Measurements from ENCODE around the gene TRDN.
"Not testable (repeated sequence)": the region's sequence is repeated elsewhere in the genome, so short reads cannot be mapped to it uniquely, and the experiment has no call there.

TRDN gene

DNA sequence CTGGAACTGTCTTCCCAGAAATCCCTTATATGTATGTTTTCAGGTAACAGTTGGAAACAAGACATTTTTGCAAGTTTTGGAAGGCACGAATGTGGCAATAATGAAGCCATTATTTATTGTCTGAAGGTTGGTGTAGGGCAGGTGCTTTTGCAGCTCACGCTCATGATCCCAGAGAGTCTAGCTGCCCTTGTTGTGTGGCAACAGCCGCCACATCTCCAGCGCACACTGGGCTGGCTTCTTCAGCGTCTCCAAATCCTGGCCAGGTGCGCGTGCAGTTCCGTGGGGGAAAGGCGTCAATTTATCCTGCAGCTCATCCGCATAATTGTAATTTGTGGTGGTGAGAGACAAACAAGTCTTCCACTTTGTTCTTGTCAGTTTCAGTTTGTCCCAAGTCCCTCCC lies 71.2 kb downstream of the TRDN start:
- TF ChIP-seq, protein P1, sequence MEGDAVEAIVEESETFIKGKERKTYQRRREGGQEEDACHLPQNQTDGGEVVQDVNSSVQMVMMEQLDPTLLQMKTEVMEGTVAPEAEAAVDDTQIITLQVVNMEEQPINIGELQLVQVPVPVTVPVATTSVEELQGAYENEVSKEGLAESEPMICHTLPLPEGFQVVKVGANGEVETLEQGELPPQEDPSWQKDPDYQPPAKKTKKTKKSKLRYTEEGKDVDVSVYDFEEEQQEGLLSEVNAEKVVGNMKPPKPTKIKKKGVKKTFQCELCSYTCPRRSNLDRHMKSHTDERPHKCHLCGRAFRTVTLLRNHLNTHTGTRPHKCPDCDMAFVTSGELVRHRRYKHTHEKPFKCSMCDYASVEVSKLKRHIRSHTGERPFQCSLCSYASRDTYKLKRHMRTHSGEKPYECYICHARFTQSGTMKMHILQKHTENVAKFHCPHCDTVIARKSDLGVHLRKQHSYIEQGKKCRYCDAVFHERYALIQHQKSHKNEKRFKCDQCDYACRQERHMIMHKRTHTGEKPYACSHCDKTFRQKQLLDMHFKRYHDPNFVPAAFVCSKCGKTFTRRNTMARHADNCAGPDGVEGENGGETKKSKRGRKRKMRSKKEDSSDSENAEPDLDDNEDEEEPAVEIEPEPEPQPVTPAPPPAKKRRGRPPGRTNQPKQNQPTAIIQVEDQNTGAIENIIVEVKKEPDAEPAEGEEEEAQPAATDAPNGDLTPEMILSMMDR (IDR thresholded peaks at IDR 0.05; ENCODE audit: control insufficient read depth, extremely low read depth, insufficient read depth) = no peak
- no peak for DNase-seq (ENCODE audit: low read depth)
- no peak overlapping the region for H3K4me3 ChIP-seq (ENCODE audit: low read depth, low read length)

DNA sequence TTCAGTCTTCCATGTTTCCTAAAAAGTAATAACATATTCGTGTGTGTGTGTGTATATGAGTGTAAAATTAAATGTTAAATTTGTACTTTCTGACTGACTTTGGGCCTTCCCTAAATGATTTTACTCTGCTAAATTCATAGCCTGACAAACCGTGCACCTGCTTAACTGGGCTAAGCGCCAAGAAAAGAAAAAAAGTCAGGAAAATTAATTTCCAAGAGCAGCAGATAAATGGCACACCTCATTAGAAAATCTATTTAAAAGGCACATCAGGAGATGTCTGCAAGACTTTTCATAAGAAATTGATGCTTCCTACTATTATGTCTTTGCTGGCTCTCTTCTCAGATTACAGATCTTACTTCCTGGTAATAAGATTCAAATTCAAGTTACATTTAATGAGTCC lies 72.4 kb downstream of the TRDN start:
- no peak for DNase-seq (ENCODE audit: low read depth)
- H3K4me3 ChIP-seq (ENCODE audit: low read depth, low read length) = no peak overlapping the region
- TF ChIP-seq, protein P1 (IDR thresholded peaks at IDR 0.05; ENCODE audit: control insufficient read depth, extremely low read depth, insufficient read depth) = no peak

DNA sequence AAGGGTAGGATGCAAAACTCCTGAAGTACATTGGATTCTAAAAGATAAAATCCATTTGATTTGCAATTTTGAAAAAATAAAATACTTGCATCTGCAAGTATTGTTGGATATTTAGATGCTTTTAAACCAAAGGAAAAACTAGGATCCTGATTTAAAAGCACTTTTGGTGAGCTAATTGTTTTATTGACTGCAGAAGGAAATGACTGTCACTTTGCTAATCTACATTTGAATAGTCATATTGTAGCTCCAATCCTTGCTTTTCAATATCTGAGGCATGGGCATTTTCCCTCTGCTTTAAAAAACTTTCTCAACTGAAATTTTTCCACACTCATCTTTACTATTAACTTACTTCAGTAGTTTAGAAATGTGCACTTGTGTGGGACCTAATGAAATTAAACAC lies 74.1 kb downstream of the TRDN start:
- no peak for DNase-seq (ENCODE audit: low read depth)

DNA sequence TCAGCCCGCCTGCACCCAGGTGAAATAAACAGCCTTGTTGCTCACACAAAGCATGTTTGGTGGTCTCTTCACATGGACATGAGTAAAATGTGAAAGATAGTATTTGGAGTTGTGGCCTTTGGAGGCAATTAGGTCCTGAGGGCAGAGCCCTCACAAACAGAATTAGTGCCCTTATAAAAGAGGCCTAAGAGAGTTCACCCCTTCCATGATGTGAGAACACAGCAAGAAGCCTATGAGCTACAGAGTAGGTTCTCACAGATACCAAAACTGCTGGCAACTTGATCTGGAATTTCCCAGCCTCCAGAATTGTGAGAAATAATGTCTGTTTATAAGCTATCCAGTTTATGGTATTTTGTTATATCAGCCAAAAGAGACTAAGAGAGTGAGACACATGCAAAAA lies 74.5 kb downstream of the TRDN start:
- no peak overlapping the region for H3K4me3 ChIP-seq (ENCODE audit: low read depth, low read length)
- TF ChIP-seq, protein P1 (IDR thresholded peaks at IDR 0.05; ENCODE audit: control insufficient read depth, extremely low read depth, insufficient read depth) = no peak
- no peak for DNase-seq (ENCODE audit: low read depth)

More for the DNA sequence above, 74.1 kb downstream of the TRDN start:
- H3K4me3 ChIP-seq (ENCODE audit: low read depth, low read length) = no peak overlapping the region
- TF ChIP-seq, protein P1 (IDR thresholded peaks at IDR 0.05; ENCODE audit: control insufficient read depth, extremely low read depth, insufficient read depth) = no peak

DNA sequence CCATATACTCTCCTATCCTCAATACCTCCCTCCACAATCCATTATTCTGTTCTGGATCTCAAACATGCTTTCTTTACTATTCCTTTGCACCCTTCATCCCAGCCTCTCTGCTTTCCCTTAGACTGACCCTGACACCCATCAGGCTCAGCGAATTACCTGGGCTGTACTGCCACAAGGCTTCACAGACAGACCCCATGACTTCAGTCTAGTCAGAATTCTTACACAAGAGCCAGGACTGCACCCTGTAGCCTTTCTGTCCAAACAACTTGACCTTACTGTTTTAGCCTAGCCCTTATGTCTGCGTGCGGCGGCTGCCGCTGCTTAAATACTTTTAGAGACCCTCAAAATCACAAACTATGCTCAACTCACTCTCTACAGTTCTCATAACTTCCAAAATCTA lies 76.9 kb downstream of the TRDN start:
- not testable (repeated sequence) for H3K4me3 ChIP-seq (ENCODE audit: low read depth, low read length); DNase-seq (ENCODE audit: low read depth)

DNA sequence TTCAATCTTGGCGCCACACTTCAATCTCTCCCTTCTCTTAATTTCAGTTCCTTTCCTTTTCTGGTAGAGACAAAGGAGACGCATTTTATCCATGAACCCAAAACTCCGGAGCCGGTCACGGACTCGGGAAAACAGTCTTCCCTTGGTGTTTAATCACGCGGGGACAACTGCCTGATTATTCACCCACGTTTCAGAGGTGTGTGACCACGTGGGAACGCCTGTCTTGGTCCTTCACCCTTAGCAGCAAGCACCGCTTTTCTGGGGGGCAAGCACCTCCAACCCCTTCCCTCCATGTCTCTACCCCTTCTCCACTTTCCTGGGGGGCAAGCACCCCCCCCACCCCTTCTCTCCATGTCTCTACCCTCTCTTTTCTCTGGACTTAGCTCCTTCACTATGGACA lies 79.3 kb downstream of the TRDN start:
- DNase-seq (ENCODE audit: low read depth); H3K4me3 ChIP-seq (ENCODE audit: low read depth, low read length): not testable (repeated sequence)

DNA sequence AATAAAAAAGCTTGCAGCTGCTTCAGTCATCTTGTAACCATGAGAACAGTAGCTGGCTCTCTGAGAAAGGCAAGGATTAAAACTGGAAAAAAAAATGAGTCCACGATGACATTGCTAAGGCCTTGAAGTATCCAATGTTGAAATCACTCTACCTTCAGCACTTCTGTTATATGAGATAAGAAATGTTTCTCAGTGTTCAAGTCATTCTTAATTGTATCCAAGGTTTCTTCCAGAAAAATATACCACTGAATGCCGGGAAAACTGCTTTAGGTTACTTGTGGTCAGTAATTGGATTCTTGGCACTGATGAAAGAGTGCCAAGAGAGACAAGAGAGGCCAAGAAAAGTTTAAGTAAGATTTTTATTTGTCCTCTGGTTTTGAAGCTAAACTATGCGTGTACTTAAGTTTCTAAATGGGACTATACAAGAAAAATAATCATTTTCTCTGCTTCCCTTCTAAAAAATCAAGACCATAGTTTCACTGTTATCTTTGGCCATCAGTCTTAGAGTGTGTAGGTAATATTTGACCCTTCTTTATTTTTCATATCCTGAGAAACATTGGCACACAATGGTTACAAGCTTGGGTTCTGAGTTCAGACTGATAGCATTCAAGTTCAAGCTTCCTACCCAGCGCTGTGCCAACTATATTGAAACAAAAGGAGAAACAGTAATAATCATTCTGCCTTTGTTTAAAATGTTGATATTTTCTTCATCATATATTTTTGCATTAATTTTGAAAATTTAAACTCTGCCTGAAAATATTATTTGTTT lies 84.6 kb downstream of the TRDN start:
- H3K4me3 ChIP-seq (ENCODE audit: low read depth, low read length) = no peak overlapping the region
- no peak for DNase-seq (ENCODE audit: low read depth)
- TF ChIP-seq, protein P1 (IDR thresholded peaks at IDR 0.05; ENCODE audit: control insufficient read depth, extremely low read depth, insufficient read depth) = no peak

DNA sequence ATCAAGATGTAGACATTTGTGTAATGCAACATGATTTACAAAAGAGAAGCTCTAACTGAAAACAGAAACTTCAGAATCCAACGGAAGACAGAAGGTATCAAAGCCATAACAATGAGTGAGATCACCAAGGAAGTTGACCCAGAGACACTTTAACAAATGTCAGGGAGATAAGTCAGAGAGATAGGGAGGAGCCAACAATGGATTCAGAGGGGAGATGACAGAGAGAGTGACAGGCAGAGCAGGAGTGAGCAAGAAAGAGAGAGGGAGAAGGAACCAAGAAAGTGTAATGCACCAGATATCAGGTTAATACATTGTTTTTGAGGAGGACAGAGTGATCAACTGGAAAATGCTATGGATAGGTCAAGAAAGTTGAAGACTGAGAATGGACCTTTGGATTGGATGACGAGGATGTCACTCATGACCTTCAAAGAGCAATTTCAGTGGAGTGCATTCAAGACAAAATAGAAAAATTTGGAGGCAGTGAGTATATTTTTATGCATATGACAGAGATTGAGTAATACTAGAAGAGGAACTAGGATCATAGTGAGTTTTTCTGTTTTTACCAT lies 86.6 kb downstream of the TRDN start:
- TF ChIP-seq, protein P1 (IDR thresholded peaks at IDR 0.05; ENCODE audit: control insufficient read depth, extremely low read depth, insufficient read depth) = no peak
- no peak for DNase-seq (ENCODE audit: low read depth)
- no peak overlapping the region for H3K4me3 ChIP-seq (ENCODE audit: low read depth, low read length)
